Adrenal gland (tissue), 12 donors: ENCODE data around the gene KIAA1755. TPM values are rescaled to one million over a fixed set of nuclear protein-coding genes. Genes with fewer than 3 reads are reported as not detected.

Source experiments
- DNase-seq, 7 donors: peaks; one replicate each; pipeline ENCODE4 v3.0.0-alpha.2; 2019 to 2020
- H3K27ac ChIP-seq, 5 donors: fragments of 200-600 bp; sonication (generic) in 4 of 5; 1 replicate in 3 of 5; 2 replicates in 2 of 5; pipeline versions ENCODE4 v1.5.1 to v1.8.0; 2016 to 2020; ENCODE audit warnings: mild to moderate bottlenecking in 1 of 5
- H3K27me3 ChIP-seq: fragments of 200-600 bp; 2 replicates; pipeline ENCODE4 v1.8.0; 2021
- H3K36me3 ChIP-seq, 2 donors: fragments of 200-600 bp; replicated peaks in 1 of 2; 1 replicate in 1 of 2; 2 replicates in 1 of 2; pipeline versions ENCODE4 v1.5.1 to v1.8.0; 2018 to 2022
- H3K4me1 ChIP-seq, 2 donors: fragments of 200-600 bp; replicated peaks in 1 of 2; 1 replicate in 1 of 2; 2 replicates in 1 of 2; pipeline versions ENCODE4 v1.5.1 to v1.8.0; 2018 to 2021
- H3K4me3 ChIP-seq, 4 donors: fragments of 200-600 bp; sonication (generic) in 3 of 4; one replicate each; pipeline ENCODE4 v1.5.1; 2016 to 2018
- H3K9me3 ChIP-seq, 3 donors: fragments of 200-600 bp; sonication (generic) in 1 of 3; replicated peaks in 1 of 3; 1 replicate in 2 of 3; 2 replicates in 1 of 3; pipeline versions ENCODE4 v1.5.1 to v1.8.0; 2016 to 2021
- POLR2A ChIP-seq, 2 donors: fragments of 450-650 bp; IDR thresholded peaks; one replicate each; pipeline ENCODE4 v1.6.1; 2017; ENCODE audit warnings: antibody characterized with exemption in 2 of 2, mild to moderate bottlenecking in 2 of 2, moderate library complexity in 1 of 2
- WGBS, 4 donors: extraction: QIAGEN DNeasy Blood & Tissue Kit in 2 of 4; methylation state at CpG; one replicate each; pipeline versions ENCODE4 v1.1.5 to v1.1.7; 2013 to 2017; 5-methylcytosine and 5-hydroxymethylcytosine counted together
- intact Hi-C, 2 donors: fragments of 100-400 bp; cut with DNase I; formaldehyde crosslinking; loops; one replicate each; pipeline versions ENCODE4 v1.14.1 to v1.15.0; 2022 to 2023
- polyA plus RNA-seq, 3 donors: library from polyadenylated mRNA; stranded (reverse); fragments of 200-250 nt in 2 of 3; fragments of 350-450 nt in 1 of 3; fragmentation: Illumina TruSeq in 1 of 3; extraction: RNeasy Lipid Tissue Mini Kit (QIAGEN cat#74804) in 1 of 3; gene quantifications; one replicate each; pipeline ENCODE4 v1.2.3, GENCODE V29; 2013 to 2014
- total RNA-seq, 9 donors: library from RNA; depleted of rRNA in 4 of 9; stranded (reverse); fragments of >200 nt in 4 of 9; fragments of 120-200 nt in 1 of 9; fragmentation: NEBNext Ultra II Directional in 1 of 9; extraction: Animal tissue kit (Norgen Biotek cat#: 25700) in 1 of 9; gene quantifications; one replicate each; pipeline versions ENCODE4 v1.1.0 to v1.2.4, GENCODE V29; 2013 to 2023
- TF ChIP-seq, protein P1 (sequence below), 6 experiments: fragments of 450-650 bp in 4 of 6; fragments of 200-600 bp in 2 of 6; sonication (generic) in 1 of 6; IDR thresholded peaks; 1 replicate in 5 of 6; 2 replicates in 1 of 6; pipeline versions ENCODE4 v1.5.1 to v1.8.0; 2016 to 2021; ENCODE audit warnings: antibody characterized with exemption in 6 of 6, mild to moderate bottlenecking in 2 of 6, moderate library complexity in 1 of 6
- donor health status: healthy with polysubstance abuse.
- donor health status: Bipolar disorder and iron deficiency.
- donor health status: DM: yes; HTN: yes; CAD: no.
- donor health status: DM: no; HTN: no; CAD: no.
- donor health status: DM: no; HTN: no; CAD: no.
- donor health status: DM: yes; HTN: yes; CAD: no.

KIAA1755 gene
- total and polyA plus RNA-seq, 12 donors: 0.42 to 8.0 (median 2.0) TPM

- Histone ChIP-seq H3K4me1 (peaks cover 0 to 8% of the 10 kb centered on the region in 2 donors), H3K27ac (no peak overlapping the region), H3K9me3 (no peaks in the 10 kb centered on the region), H3K36me3 (no peaks in the 10 kb centered on the region), H3K27me3 (no peaks in the 10 kb centered on the region), H3K4me3 (no peak overlapping the region)
- 82 to 89% (median 89%) methylated on average over 8 to 9 of the region's 9 CpGs for WGBS, 4 donors
- peak in 1 of 7 donors; percentile 17 for DNase-seq
- intact Hi-C loops: no loop called here
- TF ChIP-seq, protein P1, sequence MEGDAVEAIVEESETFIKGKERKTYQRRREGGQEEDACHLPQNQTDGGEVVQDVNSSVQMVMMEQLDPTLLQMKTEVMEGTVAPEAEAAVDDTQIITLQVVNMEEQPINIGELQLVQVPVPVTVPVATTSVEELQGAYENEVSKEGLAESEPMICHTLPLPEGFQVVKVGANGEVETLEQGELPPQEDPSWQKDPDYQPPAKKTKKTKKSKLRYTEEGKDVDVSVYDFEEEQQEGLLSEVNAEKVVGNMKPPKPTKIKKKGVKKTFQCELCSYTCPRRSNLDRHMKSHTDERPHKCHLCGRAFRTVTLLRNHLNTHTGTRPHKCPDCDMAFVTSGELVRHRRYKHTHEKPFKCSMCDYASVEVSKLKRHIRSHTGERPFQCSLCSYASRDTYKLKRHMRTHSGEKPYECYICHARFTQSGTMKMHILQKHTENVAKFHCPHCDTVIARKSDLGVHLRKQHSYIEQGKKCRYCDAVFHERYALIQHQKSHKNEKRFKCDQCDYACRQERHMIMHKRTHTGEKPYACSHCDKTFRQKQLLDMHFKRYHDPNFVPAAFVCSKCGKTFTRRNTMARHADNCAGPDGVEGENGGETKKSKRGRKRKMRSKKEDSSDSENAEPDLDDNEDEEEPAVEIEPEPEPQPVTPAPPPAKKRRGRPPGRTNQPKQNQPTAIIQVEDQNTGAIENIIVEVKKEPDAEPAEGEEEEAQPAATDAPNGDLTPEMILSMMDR (IDR thresholded peaks at IDR 0.05): no peak
- TF ChIP-seq POLR2A (IDR thresholded peaks at IDR 0.05): no peak
Measured at GRCh38 chr20:38192323-38192885, 68.1 kb downstream of the KIAA1755 start.

DNA sequence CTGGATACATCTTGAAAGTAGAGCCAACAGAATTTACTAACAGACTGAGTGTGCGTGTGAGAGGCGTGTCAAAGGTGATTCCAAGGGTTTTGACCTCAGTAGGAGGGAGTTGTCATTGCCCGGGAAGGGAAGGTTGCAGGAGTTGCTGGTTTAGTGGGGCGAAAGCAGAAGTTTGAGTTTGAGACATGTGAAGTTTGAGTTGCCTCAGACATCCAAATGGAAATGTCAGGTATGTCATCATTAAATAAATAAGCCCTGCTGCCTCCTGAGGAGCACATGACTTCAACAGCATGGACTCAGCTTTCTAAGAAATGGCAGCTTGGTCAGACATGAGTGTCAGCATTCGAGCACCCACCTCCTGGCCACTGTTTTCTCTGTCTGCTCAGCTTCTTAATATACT lies 68.9 kb downstream of the KIAA1755 start:
- peaks cover 0 to 5% of the 10 kb centered on the region in 2 donors for H3K4me1 ChIP-seq
- H3K27me3 ChIP-seq: no peaks in the 10 kb centered on the region
- H3K4me3 ChIP-seq: no peak overlapping the region
- no peak for TF ChIP-seq POLR2A (IDR thresholded peaks at IDR 0.05)
- TF ChIP-seq, protein P1 (IDR thresholded peaks at IDR 0.05): no peak
- H3K36me3 ChIP-seq: no peaks in the 10 kb centered on the region
- no peak overlapping the region for H3K27ac ChIP-seq
- 82 to 87% (median 86%) methylated on average over 5 of the region's 5 CpGs for WGBS, 4 donors
- intact Hi-C loops: no loop called here
- H3K9me3 ChIP-seq: no peaks in the 10 kb centered on the region
- DNase-seq: peak in 1 of 7 donors; percentile 25

DNA sequence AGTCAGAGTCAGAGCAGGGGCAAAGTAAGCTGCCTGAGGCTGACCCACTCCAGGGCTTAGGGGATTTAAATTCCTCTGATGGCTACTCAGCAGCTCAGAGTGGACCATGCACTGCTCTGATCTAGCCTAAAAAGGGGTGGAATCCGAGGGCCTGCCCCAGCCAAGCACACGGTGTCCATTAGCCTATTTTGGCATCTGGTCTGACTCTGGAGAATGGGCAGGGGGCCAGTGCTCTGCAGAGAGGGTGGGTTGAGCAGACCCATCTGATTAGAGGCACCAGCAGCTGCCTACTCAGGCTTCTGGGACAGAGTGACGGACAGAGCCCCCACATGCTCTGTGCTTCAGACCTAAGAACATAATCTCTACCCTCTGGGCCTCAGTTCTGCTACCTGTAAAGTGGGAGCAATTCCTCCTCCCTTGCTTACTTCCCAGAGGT lies 69.6 kb downstream of the KIAA1755 start:
- Histone ChIP-seq H3K36me3 (no peaks in the 10 kb centered on the region), H3K4me3 (no peak overlapping the region), H3K9me3 (no peaks in the 10 kb centered on the region), H3K27me3 (no peaks in the 10 kb centered on the region), H3K4me1 (no peaks in the 10 kb centered on the region), H3K27ac (no peak overlapping the region)
- TF ChIP-seq POLR2A (IDR thresholded peaks at IDR 0.05): no peak
- TF ChIP-seq, protein P1 (IDR thresholded peaks at IDR 0.05): no peak
- 77 to 100% (median 84%) methylated on average over 1 to 3 of the region's 3 CpGs for WGBS, 4 donors
- intact Hi-C loops: no loop called here
- DNase-seq: peak in 1 of 7 donors; percentile 47

- intact Hi-C loops: no loop called here
- no peak for DNase-seq
- no peaks in the 10 kb centered on the region for H3K9me3 ChIP-seq
- no peaks in the 10 kb centered on the region for H3K4me1 ChIP-seq
- no peaks in the 10 kb centered on the region for H3K36me3 ChIP-seq
- TF ChIP-seq POLR2A (IDR thresholded peaks at IDR 0.05): no peak
- TF ChIP-seq, protein P1 (IDR thresholded peaks at IDR 0.05): no peak
- H3K27ac ChIP-seq: no peak overlapping the region
- WGBS, 4 donors: 87 to 96% (median 95%) methylated on average over 5 to 6 of the region's 6 CpGs
- no peak overlapping the region for H3K4me3 ChIP-seq
- no peaks in the 10 kb centered on the region for H3K27me3 ChIP-seq
Measured at GRCh38 chr20:38190166-38190565, 70.4 kb downstream of the KIAA1755 start.
